HG03103 (cell line): Measurements from ENCODE around the gene TRABD2A.
"Not testable (repeated sequence)": the region's sequence is repeated elsewhere in the genome, so short reads cannot be mapped to it uniquely, and the experiment has no call there.

Source experiments
- ATAC-seq: cut with Tn5 transposase; IDR thresholded peaks from one replicate; pipeline ENCODE4 v1.9.1; 2021; ENCODE audit warnings: low read depth; ENCODE audit not compliant: unreplicated experiment

The TRABD2A gene

GRCh38 chr2:84786601-84787000, 94.3 kb downstream of the TRABD2A start:
- no peak for ATAC-seq

GRCh38 chr2:84785950-84786349, 94.9 kb downstream of the TRABD2A start:
- ATAC-seq: no peak

GRCh38 chr2:84782717-84783442, 98.0 kb downstream of the TRABD2A start:
- no peak for ATAC-seq

GRCh38 chr2:84781942-84782716, 98.8 kb downstream of the TRABD2A start:
- ATAC-seq: peak; percentile 73

- ATAC-seq: no peak
Observed at GRCh38 chr2:84779781-84780180, 101.1 kb downstream of the TRABD2A start.

GRCh38 chr2:84778911-84779690, 101.8 kb downstream of the TRABD2A start:
- no peak for ATAC-seq

GRCh38 chr2:84776011-84776410, 104.9 kb downstream of the TRABD2A start:
- no peak for ATAC-seq

- not testable (repeated sequence) for ATAC-seq
Observed at GRCh38 chr2:84773562-84773961, 107.3 kb downstream of the TRABD2A start.
